ENCODE results near the gene ADCYAP1R1. TPM values are rescaled to one million over a fixed set of nuclear protein-coding genes. Genes with fewer than 3 reads are reported as not detected.

The ADCYAP1R1 gene
- polyA plus RNA-seq, 4 donors: 0.78 to 1.2 (median 0.89) TPM

DNA sequence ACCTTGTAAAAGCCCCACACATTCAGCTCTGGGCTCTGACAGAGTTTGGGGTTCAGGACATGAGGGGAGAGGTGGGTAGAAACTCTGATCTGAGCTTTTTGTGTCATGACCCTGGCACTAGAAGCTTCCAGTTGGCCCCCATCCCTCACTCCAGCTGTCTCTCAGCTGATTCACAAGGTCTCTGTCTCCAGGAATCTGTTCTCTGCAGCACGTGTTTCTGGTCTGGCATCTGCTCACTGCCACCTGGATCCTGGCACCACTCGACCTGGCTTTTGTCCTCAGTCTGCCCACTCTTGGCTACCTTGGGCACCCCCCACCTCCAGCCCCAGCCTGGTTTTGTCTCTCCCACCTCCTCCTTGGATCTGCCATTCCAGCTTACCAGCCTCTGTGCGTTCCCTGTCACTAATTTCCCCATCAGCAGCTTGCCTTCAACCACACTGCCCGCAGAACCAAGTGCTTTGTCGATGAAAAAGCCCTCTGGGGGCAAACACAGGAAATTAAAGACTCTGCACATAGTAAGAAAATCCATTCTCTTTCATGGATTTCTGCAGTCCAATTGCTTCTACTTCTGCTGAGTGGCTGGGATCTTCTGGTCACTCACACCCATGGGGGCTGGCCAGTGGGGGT, 18.3 kb upstream of the ADCYAP1R1 start:
- DNase-seq (ENCODE audit: low read depth in 4 of 4, low spot score in 2 of 4): no peak

DNA sequence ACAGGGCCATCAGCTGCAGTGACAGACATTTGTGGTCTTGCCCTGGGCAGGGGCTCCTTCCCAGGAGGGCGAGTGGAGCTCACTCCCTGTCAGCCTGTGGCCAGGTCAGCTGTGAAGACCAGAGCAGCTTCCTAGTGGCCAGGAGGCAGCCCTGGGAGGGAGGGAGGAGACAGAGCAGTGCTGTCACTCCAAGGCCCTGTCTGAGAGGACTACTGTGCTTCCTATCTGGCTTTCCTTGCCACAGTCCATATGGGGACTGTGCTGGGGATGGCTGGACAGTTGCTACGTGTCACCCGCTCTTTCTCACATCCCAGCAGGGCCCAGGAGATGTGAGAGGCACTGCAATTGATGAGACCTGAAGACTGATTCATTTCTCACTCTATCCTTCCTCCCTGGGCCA, 15.2 kb upstream of the ADCYAP1R1 start:
- no peak for DNase-seq (ENCODE audit: low read depth in 4 of 4, low spot score in 2 of 4)

DNA sequence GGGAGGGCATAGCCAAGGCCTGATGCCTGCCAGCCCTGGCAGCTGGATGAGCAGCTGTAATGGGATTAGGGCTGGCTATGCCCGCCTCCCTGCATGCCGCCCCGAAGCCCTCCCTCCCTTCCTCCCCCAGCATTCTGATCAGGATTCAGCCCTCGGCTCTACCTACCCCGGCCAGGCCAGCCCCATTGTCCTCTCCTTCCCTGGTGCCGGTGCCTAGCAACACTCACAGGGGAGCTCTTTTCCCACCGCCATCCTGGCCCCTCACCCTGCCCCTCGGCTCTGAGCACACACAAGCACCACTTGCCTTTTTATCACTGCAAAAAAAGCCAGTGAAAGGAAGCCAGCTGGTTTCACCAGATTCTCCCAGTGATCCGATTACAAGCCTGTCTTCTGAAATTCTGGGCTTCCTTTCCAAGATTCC, 9.0 kb upstream of the ADCYAP1R1 start:
- DNase-seq (ENCODE audit: low read depth in 4 of 4, low spot score in 2 of 4): no peak

DNA sequence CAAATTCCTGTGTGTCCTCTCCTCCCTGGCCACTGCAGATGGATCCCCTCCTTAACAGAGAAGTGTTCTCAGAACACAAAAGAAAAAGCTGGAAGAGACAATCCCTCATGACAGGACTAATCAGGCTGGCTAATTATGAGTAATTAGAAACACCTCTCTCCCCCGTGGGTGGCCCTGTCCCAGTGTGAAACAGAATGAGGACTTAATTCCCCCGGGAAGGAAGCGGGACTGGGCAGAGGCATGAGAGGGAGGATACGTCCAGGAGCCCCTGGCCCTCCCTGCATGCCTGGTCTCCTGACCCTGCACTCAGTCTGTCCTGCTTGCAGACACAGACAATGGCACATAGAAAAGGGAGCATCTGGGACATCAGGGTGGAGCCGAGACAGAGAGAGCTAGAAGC, 7.6 kb upstream of the ADCYAP1R1 start:
- DNase-seq (ENCODE audit: low read depth in 4 of 4, low spot score in 2 of 4): no peak

DNA sequence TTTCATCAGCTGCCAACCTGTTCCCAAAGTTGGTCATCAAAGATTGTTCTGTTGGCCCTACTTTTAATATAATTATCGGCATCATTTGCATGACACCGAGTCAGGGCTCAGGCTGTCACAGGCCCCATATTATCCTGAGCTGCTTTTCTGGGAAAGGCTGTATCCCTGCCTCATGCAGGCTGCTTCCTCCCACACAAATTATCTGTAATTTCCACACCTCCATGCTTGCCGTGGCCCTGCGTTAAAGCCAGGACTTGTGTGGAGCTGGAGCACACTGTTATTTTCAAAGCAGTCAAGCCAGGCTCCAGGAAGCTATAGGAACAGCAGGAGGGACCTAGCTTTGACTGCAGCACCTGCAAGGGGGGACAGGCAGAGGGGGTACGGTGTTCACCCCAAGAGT, 5.4 kb upstream of the ADCYAP1R1 start:
- no peak for DNase-seq (ENCODE audit: low read depth in 4 of 4, low spot score in 2 of 4)

DNA sequence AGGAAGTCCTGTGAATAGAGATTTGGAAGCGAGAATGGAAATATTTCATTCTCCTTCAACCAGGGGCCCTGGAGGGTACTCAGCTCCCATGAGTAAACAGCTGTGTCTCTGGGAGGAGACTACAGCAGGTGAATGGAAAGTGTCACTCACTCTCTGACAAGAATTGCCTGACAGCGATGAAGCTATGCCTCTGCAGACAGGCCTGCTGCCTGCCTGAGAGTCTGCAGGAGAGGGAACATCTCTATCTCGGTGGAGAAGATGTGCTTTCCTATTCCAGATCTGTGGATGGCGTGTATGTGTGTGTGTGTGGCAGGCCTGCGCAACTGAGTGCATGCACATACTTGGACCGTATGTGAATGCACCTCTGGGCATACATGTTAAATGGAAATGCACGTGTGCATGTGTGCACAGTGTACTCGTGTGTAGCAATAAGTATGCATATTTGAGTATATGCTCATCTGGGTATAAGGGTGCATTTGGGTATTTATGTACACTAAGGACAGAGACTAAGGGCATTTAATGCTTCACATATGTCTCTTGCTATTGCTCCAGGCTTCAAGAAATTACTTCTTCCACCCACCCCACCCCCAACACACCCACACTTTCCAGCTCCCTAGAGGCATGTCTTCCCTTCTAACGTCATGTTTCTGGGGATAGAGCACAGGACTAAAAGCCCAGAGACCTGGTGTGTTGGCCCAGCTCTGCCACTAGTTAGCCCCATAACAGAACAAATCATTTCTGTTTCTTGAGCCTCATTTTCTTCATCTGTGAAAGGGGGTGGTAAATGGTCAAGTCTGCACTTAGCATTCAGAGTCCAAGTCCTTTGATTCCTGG, 4.6 kb upstream of the ADCYAP1R1 start:
- no peak for DNase-seq (ENCODE audit: low read depth in 4 of 4, low spot score in 2 of 4)

DNA sequence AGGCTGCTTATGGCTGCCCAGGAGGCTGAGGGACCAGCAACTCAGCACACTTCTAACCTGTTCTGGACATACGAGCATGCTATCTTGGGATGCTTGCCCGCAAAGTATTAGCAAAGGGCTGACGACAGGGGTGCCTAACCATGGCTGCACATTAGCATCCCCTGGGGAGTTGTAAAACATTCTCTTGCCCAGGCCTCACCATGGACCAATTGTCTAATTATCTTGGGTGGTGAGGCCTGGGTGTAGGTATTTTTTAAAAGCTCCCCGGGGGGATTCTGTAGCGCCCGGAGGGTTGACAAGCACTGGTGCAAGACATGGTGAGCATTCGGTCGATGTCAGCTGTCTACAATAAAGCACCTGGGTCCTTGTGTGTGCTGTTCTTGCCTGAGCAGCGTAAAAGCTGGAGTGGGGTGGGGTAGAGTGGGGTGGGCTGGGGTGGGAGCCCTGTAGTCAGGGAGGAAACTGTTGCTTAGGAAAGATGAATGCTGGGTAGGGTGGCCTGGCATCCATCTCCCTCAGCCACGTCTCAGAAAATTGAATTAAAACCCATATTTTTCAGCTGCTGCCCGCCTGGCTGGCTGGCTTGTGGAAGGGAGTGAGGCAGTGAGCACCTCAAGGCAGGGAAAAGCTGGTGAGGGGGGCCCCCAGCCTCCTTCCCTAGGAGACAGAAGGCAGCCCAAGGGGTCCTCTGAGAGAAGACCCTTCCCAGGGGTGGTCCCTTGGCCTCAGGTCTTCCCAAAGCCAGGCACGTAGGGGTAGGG, 2.9 kb upstream of the ADCYAP1R1 start:
- no peak for DNase-seq (ENCODE audit: low read depth in 4 of 4, low spot score in 2 of 4)

DNA sequence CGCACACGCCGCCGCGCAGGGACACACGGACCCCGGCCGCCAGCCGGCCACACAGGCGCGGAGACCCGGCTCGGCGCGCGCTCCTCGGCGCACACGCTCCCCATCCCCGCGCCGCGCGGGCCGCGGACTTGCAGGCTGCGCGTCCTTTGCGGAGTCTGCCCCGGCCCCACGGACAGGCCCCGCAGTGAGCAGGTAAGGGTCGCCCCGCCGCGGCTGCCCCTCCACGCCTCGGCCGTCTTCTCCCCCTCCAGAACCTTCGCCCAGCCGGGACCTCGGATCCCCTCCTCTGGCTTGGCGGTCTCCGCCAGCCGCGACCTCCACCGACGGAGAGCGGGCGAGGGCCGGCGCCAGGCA, 356 bp downstream of the ADCYAP1R1 start:
- no peak for DNase-seq (ENCODE audit: low read depth in 4 of 4, low spot score in 2 of 4)

DNA sequence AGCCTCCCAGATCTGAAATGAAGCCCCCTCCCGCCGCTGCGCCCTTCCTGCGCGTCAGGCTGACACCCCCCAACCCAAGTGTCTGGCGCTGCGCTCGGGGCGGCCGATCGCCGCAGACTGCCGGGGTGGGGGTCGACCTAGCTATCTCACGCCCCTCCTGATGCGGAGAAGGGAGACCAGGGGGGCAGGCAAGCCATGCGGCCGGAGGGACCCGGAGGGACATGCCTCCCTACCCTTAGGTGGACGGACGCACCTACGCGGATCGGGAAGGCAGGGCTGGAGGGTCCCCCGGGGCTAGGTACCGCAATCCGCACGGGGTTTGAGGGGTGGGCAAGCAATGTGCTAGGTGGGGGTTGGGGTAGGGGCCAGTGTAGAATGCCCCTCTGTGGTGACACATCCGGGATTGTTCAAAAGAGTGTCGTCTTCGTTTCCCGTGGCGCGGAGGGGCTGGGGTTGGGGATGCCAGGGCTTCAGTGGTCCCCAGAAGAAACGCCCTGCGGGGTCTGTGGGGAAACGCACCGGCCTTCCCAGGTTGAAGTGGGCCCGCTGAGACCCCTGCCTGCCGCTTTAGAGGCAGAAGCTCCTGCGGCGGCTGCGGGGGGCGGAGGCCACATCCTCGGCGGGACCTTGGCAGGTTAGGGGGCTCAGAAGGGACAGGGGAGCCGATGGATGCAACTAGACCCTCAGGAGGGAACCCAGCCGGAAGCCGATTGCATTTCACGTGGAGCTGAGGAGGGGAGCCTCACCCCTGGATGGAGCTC, 913 bp downstream of the ADCYAP1R1 start:
- DNase-seq (ENCODE audit: low read depth in 4 of 4, low spot score in 2 of 4): no peak

DNA sequence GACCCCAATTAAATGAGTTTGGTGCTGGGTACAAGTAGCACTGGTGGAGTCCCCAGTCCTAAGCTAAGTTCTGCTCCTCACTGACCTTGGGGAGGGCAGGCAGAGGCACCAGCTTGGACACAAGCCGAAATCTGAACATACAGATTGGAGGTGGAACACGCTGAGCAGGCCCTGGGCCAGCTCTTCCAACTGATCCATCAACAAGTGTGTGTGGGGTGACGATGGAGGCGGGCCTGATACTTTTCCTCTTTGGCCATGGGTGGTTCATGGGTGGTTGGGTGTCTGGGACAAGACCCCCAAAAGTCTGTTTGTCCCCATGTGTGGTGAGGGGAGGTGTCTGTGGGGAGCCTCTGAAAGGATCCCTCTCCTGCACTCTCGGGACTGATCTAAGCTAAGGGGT, 1.9 kb downstream of the ADCYAP1R1 start:
- DNase-seq (ENCODE audit: low read depth in 4 of 4, low spot score in 2 of 4): no peak

DNA sequence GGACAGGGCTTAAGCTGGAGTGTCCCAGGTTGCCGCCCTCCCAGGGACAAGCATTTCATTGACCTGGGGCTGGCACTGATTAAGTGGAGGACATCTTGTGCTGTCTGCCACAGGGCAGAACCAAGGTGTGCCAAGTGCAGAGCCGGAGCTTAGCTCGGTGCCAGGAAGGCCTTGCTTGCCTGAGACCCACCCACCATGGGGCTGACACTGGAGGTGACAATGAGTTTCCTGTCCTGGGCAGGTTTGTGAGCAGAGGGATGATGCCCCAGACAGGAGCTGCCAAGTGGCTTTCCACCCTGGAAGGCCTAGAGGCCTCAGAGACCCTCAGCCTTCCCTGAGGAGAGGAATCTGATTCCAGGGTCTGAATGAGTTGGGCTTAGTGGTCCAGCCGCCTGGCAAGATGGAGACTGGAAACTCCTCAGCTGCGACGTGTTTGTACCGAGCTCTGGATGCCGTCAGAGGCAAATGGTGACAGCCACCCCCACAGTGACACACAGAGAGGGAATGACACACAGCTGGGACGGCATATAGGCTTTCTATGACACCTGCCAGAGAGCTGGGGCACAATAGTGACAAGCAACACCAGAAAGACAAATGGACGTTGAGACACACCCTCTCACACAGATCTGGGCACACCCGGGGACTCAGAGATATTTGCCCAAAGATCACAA, 2.6 kb downstream of the ADCYAP1R1 start:
- no peak for DNase-seq (ENCODE audit: low read depth in 4 of 4, low spot score in 2 of 4)

DNA sequence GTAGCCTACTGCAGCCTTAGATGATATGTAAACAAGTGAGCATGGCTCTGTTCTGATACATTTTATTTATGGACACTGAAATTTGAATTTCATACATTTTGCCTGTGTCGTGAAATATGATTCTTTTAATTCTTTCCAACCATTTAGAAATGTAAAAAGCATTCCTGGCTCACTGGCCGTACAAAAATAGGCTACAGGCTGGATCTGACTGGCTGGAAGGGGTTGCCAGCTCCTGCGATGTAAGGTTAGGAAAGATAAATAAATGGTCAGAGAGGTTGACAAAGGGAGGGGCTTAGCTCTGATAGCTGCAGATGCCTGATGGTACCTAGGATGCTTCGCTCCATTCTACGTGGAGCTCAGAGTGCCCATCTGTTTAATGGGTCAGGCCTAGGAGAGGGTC, 3.4 kb downstream of the ADCYAP1R1 start:
- no peak for DNase-seq (ENCODE audit: low read depth in 4 of 4, low spot score in 2 of 4)

DNA sequence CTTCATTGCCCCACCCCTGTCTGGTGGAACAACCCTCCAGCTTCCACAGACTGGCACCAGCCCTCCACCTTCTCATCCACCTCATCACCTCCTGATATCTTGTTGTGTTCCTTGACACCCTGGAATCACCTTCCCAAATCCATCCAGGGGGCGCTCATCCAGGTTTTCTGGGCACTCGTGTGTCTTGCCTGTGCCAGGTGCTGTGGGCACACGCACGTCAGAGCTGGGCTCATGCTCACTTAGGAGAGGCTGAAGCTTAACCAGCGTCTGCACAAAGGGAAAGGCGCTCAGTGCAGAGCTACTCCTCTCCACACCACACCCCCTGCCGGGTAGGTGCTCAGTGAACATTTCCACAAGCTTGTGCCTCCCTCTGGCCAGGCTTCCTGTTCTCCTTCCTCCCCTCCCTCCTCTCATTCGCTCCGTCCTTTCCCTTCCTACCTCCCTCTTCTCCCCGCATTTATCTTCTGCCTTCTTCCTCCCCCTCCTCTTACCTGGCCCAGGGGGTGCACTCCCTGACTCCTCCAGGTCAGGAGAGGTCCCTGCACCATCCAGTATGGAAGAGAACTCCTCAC, 4.8 kb downstream of the ADCYAP1R1 start:
- DNase-seq (ENCODE audit: low read depth in 4 of 4, low spot score in 2 of 4): no peak

DNA sequence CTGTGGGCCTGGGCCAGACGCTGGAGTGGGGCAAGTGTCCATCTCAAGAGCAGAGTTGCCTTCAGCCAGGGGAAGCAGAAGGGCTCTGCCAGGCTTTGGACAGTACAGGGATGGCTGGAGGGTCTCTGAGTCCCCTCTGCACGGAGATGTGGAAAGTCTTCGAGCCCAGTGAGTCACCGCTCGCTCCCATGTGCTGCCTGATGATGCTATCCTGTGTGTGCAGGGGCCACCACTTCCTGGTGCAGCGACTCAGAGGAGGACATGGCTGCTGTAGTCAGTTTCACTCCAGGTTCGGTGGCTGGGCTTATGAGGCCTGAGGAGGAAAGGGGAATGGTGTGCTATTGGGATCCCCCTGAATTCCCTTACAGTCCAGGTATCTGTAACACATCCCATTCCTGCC, 6.0 kb downstream of the ADCYAP1R1 start:
- no peak for DNase-seq (ENCODE audit: low read depth in 4 of 4, low spot score in 2 of 4)

DNA sequence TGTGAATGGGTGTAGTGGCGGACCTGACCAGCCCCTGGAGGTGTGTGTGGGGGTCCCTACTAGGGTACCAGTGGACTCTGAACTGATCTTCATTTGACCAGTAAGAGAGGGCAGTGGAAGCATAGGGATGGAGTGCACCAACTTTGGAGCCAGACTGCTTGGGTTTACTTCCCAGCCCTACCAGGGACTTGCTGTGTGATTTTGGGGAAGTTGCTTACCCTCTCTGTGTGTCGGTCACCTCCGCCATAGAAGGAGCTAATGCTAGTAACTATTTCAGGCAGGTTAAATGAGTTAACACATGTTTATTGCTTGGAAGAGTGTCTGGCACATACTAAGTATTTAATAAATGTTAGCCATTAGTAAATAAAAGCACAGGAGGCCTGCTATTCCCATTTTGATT, 6.6 kb downstream of the ADCYAP1R1 start:
- no peak for DNase-seq (ENCODE audit: low read depth in 4 of 4, low spot score in 2 of 4)

DNA sequence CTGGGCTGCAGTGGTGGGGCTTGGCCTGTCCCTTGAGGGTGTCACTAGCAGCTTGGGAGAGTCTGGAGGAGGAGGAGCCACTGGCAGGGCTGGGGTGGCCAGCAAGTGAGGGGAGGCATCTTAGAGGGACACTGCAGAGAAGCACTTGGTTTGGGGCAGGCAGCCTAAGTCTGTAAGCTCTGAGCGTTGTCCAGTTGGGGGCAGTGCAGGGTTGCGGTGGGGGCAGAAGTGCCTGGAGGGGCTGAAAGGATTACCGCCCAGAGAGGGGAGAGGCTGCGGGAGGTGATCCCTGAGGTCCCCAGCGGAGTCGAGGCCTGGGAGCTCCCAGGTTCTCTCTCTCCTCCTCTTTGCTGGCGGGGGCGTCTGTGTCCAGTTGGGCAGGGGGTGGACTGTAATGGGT, 7.4 kb downstream of the ADCYAP1R1 start:
- DNase-seq (ENCODE audit: low read depth in 4 of 4, low spot score in 2 of 4): no peak

DNA sequence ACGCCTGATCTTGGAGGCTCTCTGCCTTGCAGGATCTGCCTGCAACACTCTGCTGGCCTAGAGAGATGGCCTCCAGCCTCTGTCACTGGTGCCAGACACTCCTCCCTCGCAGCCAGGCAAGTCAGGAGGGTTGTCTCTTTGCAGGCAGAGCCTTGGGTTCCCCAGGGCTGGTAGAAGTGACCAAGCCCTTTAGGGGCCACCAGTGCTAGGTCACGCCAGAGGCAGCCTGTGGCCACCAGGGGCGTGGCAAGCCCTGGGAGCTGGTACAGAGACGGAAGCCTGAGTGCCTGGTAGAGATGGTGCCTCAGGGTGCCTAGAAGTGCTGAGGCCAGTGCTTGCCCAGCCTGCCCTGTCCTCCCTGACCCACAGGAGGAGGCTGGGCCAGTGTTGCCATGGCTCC, 9.1 kb downstream of the ADCYAP1R1 start:
- DNase-seq (ENCODE audit: low read depth in 4 of 4, low spot score in 2 of 4): no peak

DNA sequence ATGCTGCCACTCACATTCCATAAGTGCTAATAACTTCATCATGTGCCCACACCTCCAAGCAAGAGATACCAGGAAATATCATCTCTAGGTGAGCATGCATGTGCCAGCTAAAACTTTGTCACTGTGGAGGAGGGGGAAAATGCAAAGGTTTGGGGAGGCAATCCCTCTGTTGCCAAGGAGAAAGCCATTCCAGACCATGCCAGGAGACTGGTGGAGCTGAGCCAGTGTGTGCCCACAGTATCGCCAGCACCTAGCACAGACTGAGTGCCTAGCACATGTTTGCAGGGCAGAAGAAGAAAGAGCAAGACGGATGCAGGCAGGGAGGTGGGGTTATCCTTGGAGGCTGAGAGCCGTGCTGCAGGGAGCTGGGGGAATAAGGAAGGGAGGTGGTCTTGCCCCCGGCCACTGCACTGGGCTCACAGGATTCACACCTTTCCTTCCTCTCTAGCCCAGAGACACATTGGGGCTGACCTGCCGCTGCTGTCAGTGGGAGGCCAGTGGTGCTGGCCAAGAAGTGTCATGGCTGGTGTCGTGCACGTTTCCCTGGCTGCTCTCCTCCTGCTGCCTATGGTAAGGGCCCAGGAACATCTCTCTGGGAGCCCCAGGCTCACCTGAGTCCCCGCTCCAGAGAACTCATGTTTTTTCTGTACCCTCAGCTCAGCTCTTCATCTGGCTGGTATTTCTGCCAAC, 10.8 kb downstream of the ADCYAP1R1 start:
- no peak for DNase-seq (ENCODE audit: low read depth in 4 of 4, low spot score in 2 of 4)

DNA sequence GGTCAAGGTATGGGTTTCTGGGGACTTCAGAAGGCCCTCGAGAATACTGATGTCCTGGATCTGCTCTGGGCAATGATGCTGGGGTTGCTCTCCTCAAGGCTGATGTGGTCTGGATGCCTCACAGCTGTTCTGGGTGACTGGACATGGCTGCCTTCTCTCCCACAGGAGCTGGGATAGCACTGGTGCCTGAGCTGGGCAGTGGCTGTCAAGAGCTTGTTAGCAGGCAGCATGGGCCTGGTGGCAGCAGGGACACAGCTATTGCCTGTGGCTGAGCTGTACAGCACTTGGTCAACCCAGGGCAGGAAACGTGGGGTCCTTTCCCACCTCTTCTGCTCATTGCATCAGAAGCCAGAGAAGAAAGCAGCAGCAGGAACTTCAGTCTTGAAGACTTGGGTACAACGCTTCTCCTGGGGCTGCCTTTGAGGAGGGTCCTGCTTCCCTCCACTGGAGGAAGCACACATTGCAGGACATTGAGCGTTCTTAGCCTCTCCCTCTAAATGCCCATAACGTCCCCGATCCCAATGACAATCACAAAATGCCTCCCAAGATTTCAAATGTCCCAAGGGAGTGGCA, 13.0 kb downstream of the ADCYAP1R1 start:
- DNase-seq (ENCODE audit: low read depth in 4 of 4, low spot score in 2 of 4): no peak
